Endothelial cell of umbilical vein (primary cell): ENCODE measurements around the gene PEAK3.

Experiments used
- CTCF ChIP-seq, 2 donors: IDR thresholded peaks; 1 replicate in 1 of 2; 2 replicates in 1 of 2; pipeline ENCODE4 v1.5.1; 2011; ENCODE audit warnings: low read length in 2 of 2, mild to moderate bottlenecking in 2 of 2, moderate library complexity in 2 of 2, control low read depth in 1 of 2, inconsistent platforms in 1 of 2, low read depth in 1 of 2; ENCODE audit not compliant: insufficient read depth in 1 of 2; ENCODE audit errors: extremely low read depth in 1 of 2
- EZH2 ChIP-seq: IDR thresholded peaks from 2 replicates; pipeline ENCODE4 v1.6.1; 2012; ENCODE audit warnings: borderline replicate concordance, low read depth, mild to moderate bottlenecking, moderate library complexity, low read length, inconsistent platforms; ENCODE audit not compliant: severe bottlenecking
- GATA2 ChIP-seq: IDR thresholded peaks from 2 replicates; pipeline ENCODE4 v1.7.0; 2011; ENCODE audit warnings: low read depth, mild to moderate bottlenecking, moderate library complexity, mixed read lengths, low read length; ENCODE audit not compliant: insufficient read length, insufficient read depth
- JUN ChIP-seq: IDR thresholded peaks from 2 replicates; pipeline ENCODE4 v1.6.1; 2011; ENCODE audit warnings: borderline replicate concordance, low read depth; ENCODE audit not compliant: insufficient read length, insufficient read depth
- MAX ChIP-seq: IDR thresholded peaks from 2 replicates; pipeline ENCODE4 v1.6.1; 2011; ENCODE audit not compliant: insufficient read depth, insufficient read length
- POLR2A ChIP-seq: IDR thresholded peaks from 2 replicates; pipeline ENCODE4 v1.6.1; 2012; ENCODE audit warnings: low read depth, mild to moderate bottlenecking, control low read depth, low read length
- POLR2AphosphoS5 ChIP-seq: IDR thresholded peaks from 2 replicates; pipeline ENCODE4 v1.6.1; 2012; ENCODE audit warnings: low read depth, mild to moderate bottlenecking, control low read depth, low read length, moderate library complexity; ENCODE audit not compliant: insufficient read depth

- TF ChIP-seq CTCF (IDR thresholded peaks at IDR 0.05; ENCODE audit: extremely low read depth in 1 of 2, insufficient read depth in 1 of 2, low read depth in 1 of 2, low read length in 2 of 2): no peak
- no peak for TF ChIP-seq POLR2AphosphoS5
- TF ChIP-seq MAX: no peak
- no peak for TF ChIP-seq POLR2A
- no peak for TF ChIP-seq JUN
- TF ChIP-seq EZH2: no peak
- no peak for TF ChIP-seq GATA2
Measured at GRCh38 chr19:2230807-2231533, 51.0 kb downstream of the PEAK3 start.
